HL-60 (cell line): ENCODE results near the gene SMIM26.

ENCODE experiments used
- POLR2AphosphoS5 ChIP-seq: IDR thresholded peaks from 2 replicates; pipeline ENCODE4 v1.6.1; 2012; ENCODE audit warnings: low read depth
- TF ChIP-seq, protein P1 (sequence below): IDR thresholded peaks from one replicate; pipeline ENCODE4 v1.5.1; 2011; ENCODE audit warnings: low read length, control low read depth, inconsistent platforms; ENCODE audit not compliant: insufficient read depth

- TF ChIP-seq, protein P1, sequence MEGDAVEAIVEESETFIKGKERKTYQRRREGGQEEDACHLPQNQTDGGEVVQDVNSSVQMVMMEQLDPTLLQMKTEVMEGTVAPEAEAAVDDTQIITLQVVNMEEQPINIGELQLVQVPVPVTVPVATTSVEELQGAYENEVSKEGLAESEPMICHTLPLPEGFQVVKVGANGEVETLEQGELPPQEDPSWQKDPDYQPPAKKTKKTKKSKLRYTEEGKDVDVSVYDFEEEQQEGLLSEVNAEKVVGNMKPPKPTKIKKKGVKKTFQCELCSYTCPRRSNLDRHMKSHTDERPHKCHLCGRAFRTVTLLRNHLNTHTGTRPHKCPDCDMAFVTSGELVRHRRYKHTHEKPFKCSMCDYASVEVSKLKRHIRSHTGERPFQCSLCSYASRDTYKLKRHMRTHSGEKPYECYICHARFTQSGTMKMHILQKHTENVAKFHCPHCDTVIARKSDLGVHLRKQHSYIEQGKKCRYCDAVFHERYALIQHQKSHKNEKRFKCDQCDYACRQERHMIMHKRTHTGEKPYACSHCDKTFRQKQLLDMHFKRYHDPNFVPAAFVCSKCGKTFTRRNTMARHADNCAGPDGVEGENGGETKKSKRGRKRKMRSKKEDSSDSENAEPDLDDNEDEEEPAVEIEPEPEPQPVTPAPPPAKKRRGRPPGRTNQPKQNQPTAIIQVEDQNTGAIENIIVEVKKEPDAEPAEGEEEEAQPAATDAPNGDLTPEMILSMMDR = no peak
- TF ChIP-seq POLR2AphosphoS5 = no peak
Measured at GRCh38 chr20:18533491-18533890, 33.7 kb upstream of the SMIM26 start.
